HG02678 (cell line): ENCODE results near the gene CYP27A1.
"Not testable (repeated sequence)": the region's sequence is repeated elsewhere in the genome, so short reads cannot be mapped to it uniquely, and the experiment has no call there.

Source experiments
- ATAC-seq: cut with Tn5 transposase; IDR thresholded peaks from one replicate; pipeline ENCODE4 v1.9.1; 2021; ENCODE audit warnings: mild to moderate bottlenecking, moderate library complexity; ENCODE audit not compliant: unreplicated experiment

The CYP27A1 gene

GRCh38 chr2:218772759-218773158, 9.2 kb upstream of the CYP27A1 start:
- not testable (repeated sequence) for ATAC-seq

GRCh38 chr2:218773881-218774280, 8.1 kb upstream of the CYP27A1 start:
- ATAC-seq = no peak

DNA sequence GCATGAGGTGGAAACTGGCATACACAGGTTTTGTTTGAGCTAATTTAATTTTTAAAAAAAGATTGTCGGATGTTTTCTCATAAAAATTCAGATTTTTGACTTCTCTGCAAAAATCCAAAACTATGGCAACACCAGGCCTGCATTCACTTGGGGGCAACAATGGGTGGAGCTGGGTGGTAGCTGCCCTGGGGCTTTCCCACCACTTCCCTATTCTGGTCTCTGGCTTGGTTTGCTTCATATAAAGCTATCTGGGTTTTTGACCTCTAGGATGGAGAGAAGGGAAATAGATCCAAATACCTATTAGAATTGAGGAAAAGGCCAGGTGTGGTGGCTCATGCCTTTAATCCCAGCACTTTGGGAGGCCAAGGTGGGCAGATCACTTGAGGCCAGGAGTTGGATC, 5.5 kb upstream of the CYP27A1 start:
- no peak for ATAC-seq

GRCh38 chr2:218777276-218777990, 4.5 kb upstream of the CYP27A1 start:
- ATAC-seq = no peak

DNA sequence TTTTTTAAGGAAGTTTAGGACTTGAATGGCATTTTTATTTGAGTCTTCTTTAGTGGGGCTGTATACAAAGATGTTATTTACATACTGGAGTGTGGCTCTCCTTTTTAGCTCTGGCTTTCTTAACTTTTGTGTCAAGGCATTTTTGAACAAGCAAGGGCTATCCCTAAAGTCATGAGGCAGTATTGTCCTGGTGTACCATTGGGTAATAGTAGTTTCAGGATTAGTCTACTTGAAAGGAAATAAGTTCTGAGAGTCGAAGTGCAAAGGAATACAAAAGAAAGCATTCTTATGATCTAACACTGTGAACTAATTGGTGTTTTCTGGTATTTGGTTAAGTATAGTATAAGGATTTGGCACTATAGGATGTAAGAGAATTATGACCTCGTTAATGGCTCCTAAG, 1.9 kb upstream of the CYP27A1 start:
- ATAC-seq = no peak

GRCh38 chr2:218780851-218781690, 876 bp upstream of the CYP27A1 start:
- no peak for ATAC-seq

DNA sequence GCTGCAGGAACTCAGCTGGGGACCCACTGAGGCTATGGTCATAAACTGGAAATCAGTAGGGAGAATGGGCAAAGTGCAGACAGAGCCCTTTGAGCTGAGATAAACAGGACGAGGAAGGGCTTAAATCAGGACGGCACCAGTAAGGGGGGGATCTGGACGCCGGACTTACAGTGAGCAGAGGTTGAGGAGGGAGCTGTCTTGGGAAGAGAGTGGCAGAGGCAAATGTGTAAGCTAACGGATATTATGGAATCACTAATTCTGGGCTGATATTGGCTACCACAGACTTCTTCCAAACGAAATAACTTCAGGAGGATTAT, 539 bp downstream of the CYP27A1 start:
- ATAC-seq = no peak

DNA sequence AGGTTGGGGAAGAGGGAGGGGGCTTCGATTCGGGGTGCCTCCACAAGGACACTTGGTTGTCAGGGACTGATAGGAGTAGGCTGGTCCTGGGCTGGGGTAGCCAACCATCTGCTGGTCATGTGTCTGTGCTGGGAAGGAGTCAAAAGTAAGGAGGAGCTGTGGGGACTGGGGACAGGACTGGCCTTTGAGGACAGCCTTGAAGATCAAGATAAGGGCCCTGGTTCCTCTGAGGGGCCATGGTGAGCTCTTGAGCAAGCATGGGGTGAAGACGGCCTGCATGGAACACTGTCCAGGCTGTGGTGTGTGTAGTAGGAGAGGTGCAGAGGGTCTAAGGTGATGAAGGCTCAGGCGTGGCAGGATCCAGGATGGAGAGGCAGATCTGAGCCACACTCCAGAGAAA, 1.7 kb downstream of the CYP27A1 start:
- ATAC-seq = no peak

DNA sequence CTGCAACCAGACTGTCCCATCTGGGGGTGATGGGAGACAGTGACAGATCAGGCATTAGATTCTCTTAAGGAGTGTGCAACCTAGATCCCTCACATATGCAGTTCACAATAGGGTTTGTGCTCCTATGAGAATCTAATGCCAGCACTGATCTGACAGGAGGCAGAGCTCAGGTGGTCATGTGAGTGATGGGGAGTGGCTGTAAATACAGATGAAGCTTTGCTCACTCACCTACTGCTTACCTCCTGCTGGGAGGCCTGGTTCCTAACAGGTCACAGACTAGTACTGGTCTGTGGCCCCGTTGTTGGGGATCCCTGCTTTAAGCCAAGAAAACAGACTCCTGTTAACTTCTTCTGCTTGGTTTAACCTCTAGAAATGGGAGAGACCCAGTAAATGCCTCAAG, 3.2 kb downstream of the CYP27A1 start:
- ATAC-seq = no peak

GRCh38 chr2:218786133-218786532, 4.2 kb downstream of the CYP27A1 start:
- ATAC-seq = no peak

GRCh38 chr2:218788529-218789255, 6.7 kb downstream of the CYP27A1 start:
- no peak for ATAC-seq

DNA sequence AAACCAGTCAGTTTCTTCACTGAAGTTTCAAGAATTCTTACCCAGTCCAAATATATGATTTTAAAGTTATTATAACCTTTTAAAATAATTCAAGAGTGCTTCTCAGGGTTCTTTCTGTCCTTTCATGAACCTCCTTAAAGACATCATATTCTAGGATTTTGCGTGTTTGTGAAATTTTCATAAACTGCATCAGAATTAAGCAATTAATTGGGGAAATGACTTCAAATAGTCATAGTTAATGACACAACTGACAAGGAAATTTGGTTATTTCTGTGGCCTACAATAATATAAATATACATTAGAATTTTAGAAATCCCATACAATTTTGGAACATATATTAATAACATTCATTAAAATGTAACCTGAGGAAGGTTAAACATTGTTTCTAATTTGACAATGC, 10.5 kb downstream of the CYP27A1 start:
- no peak for ATAC-seq

DNA sequence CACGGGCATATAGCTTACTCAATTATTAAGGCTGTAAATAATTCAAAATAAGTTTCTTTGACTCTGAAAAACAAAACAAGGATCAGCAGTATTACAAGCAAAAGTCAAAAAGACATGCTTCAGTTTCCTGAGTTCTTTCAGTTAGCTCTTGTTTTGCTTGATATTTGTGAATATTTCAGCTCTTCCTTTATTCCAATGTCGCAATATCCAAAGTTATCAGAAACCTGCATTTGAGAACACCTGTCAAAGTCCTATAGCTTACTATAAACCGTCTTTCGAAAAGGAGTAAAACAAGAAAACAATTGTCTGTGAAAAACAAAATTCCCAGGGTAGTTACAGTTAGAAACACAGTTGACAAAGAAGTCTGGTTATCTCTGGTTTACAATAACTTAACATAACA, 14.7 kb downstream of the CYP27A1 start:
- ATAC-seq = no peak

- no peak for ATAC-seq
Measured at GRCh38 chr2:218798767-218799504, 17.0 kb downstream of the CYP27A1 start.

DNA sequence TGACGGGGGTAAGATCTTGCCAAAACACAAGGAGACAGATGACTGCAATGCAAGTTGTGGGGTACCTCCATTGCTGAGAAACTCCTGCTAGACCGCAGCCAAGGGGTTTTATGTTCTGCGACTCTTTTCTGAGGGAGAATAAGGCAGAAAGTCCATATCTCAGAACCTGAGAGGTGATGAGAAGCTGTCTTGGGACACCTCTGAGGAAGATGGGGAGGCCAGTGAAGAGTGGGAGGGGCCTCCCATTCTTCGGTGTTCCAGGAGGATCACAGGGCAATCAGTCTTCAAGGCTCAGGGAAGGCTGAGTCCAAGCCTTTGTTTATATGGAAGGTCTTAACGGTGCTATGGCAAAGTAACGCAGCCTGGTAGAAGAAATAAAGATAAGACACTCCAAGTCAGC, 18.0 kb downstream of the CYP27A1 start:
- ATAC-seq = no peak

GRCh38 chr2:218802386-218802994, 20.5 kb downstream of the CYP27A1 start:
- ATAC-seq = no peak

DNA sequence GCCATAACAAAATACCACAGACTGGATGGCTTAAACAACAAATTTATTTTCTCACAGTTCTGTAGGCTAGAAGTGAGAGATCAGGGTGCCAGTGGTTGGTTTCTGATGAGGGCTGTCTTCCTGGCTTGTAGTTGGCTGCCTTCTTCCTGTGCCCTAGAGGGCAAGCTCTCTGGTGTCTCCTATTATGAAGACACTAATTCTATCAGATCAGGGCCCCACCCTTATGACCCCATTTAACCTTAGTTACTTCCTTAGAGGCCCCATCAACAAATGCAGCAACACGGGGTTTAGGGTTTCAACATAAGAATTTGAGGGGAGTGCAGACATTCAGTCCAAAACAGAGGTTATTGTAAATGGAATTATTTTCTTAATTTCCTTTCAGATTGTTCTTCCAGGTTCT, 22.9 kb downstream of the CYP27A1 start:
- ATAC-seq = no peak

DNA sequence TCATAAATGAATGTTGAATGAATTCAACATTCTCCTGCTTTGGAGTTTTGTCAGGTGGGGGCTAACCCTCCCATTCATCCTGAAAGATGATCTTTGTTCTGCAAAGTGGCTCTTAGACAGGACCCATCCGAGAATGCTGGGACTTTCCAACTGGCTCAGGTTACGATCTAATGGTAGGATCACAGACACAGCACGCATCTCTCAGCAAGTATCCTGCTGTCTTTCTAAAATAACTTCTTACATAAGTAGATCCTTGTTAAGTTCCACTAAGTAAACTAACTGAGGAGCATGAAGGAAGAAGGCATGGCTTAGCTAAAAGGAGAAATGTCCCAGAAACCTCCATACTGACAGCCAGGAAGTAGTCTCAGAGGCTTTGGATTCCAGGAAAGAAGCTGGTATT, 23.7 kb downstream of the CYP27A1 start:
- no peak for ATAC-seq

GRCh38 chr2:218806346-218806978, 24.5 kb downstream of the CYP27A1 start:
- no peak for ATAC-seq

DNA sequence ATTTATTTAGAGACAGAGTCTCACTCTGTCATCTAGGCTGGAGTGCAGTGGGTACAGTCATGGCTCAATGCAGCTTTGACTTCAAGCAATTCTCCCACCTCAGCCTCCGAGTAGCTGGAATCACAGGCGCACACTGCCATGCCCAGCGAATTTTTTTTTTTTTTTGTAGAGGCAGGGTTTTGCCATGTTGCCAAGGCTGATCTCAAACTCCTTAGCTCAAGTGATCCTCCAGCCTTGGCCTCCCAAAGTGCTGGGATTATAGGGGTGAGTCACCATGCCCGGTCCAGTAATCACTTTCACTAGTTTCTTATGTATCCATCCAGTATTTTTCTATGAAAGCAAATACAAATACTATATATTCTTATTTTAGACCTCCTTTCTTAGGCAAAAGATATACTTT, 25.7 kb downstream of the CYP27A1 start:
- no peak for ATAC-seq
